NCI-H69 (cell line): Measurements from ENCODE around the gene VSIG8.
A peak's percentile ranks its signal among the peaks of the same experiment; 100 is the strongest.

ENCODE experiments used
- DNase-seq: peaks from one replicate; lab custom pipeline; 2025; lab: John Stamatoyannopoulos, UW

VSIG8 gene

DNA sequence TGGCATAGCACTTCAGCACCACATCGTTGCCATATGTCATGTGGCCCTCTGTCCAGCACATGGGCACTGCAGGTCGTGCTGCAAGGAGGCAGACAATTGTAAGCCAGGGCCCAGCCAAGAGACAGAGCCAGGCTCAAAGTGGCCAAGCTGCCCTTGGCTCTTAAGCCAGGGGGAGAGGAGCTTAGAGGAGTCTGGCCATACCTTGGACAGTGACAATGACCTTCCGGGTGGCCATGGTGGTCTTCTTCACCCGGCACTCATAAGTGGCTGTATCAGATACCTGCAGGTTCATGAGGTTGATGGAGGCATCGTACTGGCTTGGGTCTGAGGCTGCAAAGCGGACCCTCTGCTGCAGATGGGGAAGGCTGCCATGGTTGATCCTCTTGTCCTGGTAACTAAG lies 4.6 kb downstream of the VSIG8 start:
- DNase-seq = no peak

DNA sequence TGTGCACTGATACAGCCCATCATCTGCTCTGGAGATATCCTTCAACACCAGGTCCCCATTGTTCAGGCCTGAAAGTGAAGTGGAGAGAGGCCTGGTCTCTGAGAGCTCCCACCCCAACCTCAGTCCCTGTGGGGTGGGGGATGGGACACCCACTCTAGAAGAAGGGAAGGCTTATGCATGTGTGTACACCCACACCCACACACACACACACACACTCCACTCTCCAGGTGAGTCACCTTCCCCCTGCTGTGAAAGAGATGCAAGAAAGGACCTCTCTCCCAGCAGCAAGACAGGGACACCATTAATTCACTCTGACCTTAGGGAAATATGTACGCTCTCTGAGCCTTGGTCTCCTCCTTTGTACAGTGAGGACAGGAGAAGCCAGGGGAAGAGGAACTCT lies 5.9 kb downstream of the VSIG8 start:
- peak; percentile 60 for DNase-seq

DNA sequence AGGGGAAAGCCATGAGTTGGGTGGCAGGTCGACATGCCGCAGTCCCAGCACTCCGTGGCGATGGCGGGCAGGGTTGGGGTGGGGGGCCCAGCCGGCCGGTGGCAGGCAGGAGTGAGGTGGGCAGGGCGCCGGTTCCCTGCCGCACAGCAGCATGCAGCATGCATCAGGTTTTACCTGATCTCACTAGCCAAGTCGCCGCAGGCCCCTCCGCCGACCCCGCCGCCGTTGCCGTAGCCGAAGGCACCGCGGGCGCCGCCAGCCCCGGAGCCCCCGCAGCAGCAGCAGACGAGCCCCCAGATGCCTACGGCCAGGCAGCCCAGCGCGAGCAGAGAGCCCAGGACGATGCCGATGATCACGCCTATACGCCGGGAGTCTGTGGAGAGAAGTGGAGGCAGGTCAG lies 6.7 kb downstream of the VSIG8 start:
- no peak for DNase-seq

DNA sequence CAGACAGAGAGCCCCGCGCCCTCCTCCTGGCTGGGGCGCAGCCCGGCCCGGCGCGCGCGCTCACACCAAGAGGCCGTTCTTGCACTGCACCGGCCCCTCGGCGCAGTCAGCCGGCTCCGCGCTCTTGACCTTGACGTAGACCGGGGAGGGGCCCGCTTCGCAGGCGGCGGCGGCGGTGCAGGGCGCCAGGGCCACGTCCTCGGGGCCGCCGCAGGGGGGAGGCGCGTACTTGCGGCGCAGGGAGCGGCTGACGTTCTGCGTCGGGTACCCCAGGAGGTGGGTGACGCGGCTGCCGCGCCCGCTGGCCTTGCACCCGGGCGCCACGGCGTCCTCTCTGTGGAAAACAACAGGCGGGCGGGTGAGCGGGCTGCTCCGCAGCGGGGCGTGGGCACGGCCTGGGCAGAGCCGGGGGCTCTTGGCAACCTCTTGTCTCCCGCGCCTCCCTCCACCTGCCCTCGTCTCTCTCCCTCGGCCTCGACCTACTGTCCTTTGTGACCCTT lies 7.7 kb downstream of the VSIG8 start:
- DNase-seq = peak; percentile 91

DNA sequence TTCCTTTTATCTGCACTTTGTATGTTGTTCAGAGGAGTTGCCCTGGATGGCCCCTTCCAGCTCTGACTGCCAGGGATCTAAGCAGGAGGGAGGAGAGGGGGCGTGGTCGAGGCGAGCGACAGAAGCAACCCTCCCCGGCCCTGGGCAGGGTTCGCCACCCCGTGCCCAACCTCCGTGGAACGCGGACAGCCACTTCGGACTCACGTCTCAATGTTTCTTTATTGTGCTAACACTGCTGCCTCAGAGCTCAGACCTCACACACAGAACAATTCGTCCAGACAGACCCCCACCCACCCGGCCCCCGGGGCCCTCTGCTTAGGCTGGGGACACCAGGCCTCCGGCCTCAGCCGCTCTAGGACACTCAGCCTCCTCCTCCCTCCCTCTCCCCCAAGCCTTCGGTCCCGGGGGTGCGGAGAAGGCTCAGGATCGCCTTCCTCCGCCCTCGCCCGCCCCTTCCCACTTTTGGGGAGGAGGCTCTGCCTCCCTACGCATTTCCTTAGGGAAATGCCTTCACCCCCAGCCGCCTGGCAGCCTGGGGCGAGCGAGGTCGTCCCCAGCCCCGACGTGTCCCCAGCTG lies 8.3 kb downstream of the VSIG8 start:
- peak; percentile 84 for DNase-seq

GRCh38 chr1:159853417-159854115 lies 8.9 kb downstream of the VSIG8 start:
- peak; percentile 68 for DNase-seq

DNA sequence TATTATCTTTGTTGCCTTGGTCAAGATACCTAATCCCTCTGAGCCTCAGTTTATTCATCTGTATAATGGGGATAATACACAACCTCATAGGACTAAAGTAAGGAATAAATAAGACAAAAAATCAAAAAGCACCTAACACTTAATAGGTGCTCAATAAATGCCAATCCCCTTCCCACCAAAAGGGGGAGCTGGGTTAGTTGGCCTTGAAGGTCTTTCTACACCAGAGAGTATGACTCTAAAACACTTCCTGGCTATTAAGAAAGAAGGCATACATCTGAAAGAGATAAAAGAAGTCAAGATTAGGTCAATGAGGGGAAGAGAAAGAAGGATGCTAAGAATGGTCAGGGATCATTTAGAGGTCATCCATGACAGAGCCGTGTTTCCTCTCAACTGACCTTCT lies 11.1 kb downstream of the VSIG8 start:
- DNase-seq = peak; percentile 13

GRCh38 chr1:159849626-159850366 lies 12.7 kb downstream of the VSIG8 start:
- DNase-seq = no peak

DNA sequence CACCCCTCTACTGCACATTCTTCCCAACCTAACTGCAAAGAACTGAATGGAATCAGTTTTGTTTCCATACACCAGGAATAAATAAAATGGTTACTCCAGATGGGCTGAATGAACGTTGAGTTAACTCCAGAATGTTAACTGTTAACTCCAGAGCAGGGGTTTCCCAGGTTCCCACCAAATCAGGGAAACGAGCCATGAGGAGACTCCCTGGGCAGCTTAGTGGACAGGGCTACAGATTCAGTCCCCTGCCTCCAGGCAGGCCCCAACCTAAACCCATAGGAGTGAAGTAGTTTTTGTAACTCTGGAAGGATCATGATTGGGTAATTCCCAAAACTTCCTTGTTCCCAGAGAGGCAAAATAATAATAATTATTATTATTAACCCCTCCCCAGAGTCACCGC lies 14.1 kb downstream of the VSIG8 start:
- DNase-seq = no peak

DNA sequence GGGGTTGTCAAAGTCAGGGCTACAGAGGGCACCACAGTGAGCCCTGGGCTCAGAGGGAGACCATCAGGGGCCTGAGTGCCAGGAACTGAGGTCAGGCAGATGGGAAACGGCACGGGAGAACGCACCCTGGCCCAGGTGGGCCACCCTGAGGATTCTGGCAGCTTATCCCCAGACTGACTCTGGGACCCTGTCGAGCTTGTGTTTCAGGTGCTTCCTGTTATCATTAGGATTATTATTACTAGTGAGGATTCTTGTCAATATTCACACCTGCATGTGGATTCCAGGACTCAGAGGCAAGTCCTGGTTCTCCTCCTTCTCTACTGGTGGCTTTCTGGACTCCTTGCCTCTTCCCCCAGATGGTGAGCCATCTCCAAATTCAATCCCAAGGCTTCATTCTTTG lies 15.2 kb downstream of the VSIG8 start:
- no peak for DNase-seq

- DNase-seq = no peak
Measured at GRCh38 chr1:159845751-159846629, 16.5 kb downstream of the VSIG8 start.

- no peak for DNase-seq
Measured at GRCh38 chr1:159843459-159843858, 19.0 kb downstream of the VSIG8 start.

DNA sequence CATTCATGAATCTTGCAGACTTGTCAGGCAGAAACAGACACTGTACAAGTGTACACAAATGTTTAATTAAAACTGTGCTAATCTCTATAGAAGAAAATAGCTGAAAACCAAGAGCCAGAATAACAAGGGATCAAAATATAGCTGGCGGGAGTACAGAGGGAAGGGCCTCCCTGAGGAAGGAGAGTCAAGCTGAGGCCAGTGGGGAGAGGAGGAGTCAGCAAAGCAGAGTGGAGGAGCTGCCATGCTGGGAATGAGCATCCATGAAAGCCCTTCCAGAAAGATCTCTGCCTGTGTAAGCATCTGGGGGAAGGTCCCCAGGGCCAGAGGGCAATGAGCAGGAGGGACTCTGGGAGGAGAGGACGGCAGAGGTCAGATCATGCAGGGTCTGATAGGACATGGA lies 20.7 kb downstream of the VSIG8 start:
- DNase-seq = no peak

- DNase-seq = no peak
Measured at GRCh38 chr1:159839116-159839849, 23.2 kb downstream of the VSIG8 start.

GRCh38 chr1:159838715-159839114 lies 23.7 kb downstream of the VSIG8 start:
- no peak for DNase-seq

DNA sequence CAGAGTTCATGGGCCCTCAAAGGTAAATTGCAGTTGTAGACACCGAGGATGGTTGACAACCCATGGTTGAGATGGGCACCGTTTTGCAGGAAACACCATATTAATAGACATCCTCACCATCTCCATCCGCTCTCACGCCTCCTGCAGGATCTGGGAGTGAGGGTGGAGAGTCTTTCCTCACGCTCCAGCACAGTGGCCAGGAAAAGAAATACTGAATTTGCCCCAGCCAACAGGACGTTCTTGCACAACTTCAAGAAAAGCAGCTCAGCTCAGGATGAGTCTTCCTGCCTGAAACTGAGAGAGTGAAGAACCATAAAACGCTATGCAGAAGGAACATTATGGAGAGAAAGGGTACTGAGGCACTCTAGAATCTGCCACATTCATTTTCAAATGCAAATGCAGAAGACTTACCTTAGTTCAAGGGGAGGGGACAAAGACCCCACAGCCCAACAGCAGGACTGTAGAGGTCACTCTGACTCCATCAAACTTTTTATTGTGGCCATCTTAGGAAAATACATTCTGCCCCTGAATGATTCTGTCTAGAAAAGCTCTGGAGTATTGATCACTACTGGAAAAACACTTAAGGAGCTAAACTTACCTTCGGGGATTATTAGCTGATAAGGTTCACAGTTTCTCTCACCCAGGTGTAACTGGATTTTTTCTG lies 26.5 kb downstream of the VSIG8 start:
- DNase-seq = peak; percentile 14

DNA sequence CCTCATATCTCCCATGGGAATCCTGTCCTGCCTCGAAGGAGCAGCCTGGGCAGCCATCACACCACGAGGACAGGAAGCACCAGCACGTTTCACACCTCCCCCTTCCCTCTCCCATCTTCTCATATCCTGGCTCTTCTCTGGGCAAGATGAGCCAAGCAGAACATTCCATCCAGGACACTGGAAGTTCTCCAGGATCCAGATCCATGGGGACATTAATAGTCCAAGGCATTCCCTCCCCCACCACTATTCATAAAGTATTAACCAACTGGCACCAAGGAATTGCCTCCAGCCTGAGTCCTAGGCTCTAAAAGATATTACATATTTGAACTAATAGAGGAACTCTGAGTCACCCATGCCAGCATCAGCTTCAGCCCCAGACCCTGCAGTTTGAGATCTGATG lies 27.1 kb downstream of the VSIG8 start:
- no peak for DNase-seq

GRCh38 chr1:159832309-159832708 lies 30.1 kb downstream of the VSIG8 start:
- no peak for DNase-seq

DNA sequence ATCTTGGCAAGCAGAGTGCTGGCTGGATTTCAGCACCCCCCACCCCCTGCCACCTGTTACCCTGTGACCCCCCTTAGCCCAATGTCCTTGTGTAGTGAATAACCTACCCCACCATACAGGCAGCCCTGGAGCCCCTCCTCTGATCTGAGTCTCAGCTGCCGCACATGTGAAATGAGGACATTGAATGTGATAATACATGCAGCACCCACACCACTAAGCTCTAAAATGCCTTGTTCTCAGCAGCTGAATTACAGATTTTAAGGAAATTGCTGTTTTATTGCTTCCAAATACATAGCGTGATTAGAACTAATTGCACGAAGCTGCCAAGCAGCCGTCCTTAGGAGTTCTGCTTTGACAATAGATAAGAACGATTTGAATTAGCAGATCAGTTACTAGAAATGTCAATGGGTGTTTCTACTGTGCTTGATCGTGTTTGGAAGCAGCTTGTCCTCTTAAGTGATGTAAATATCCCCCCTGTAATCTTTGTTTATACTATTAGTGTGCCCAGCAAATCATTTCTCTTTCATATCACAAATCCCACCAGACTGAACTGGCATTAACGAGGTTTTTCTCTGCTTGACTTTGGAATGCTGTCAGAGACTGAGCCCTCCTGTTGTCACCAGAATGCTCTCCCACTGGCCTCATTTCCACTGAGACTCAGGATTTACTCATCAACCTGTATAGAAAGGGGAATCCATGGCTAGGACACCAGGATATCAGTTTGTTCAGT lies 30.9 kb downstream of the VSIG8 start:
- DNase-seq = peak; percentile 86

- no peak for DNase-seq
Measured at GRCh38 chr1:159830722-159831121, 31.7 kb downstream of the VSIG8 start.
